Measurements from ENCODE around the gene C6orf89.
"Not testable (repeated sequence)": the region's sequence is repeated elsewhere in the genome, so short reads cannot be mapped to it uniquely, and the experiment has no call there.

The C6orf89 gene

GRCh38 chr6:36925809-36926208 lies 40.1 kb downstream of the C6orf89 start:
- no peak for DNase-seq

DNA sequence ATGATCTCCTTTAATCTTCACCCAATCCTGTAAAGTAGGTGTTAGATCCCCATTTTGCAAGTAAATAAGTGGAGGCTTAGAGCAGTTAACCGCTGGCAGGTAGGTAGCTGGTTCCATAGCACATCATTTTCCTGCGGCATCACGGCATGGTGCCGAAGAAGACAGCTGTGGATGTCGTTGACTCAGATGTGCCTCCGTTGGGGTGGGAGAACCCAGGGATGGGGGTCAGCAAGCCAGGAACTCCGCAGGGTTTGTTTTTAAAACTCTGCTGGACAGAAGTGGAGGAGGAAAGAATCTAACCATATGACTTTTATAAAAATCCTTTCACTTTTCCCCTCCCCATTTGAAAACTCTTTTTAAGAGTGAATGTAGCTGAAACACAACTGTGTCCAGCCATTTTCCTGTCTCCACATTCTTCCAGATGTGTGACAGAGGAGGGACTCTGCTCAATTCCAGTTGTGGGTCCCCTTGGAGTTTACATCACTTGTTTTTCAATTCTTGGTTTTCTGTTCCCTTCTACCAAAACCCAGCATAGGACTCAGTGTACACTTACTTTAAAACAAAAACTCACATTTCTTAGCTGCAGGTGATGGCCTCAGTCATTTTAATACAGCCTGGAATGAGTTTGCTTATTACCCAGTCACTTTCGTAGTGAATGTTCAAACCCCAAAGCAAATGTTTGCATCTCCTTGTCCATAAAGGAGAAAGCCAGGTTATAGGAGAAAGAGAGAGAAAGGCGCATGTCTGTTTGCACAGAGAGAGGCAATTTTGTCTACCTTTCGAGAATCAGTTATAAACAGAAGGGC lies 41.2 kb downstream of the C6orf89 start:
- no peak for DNase-seq

DNA sequence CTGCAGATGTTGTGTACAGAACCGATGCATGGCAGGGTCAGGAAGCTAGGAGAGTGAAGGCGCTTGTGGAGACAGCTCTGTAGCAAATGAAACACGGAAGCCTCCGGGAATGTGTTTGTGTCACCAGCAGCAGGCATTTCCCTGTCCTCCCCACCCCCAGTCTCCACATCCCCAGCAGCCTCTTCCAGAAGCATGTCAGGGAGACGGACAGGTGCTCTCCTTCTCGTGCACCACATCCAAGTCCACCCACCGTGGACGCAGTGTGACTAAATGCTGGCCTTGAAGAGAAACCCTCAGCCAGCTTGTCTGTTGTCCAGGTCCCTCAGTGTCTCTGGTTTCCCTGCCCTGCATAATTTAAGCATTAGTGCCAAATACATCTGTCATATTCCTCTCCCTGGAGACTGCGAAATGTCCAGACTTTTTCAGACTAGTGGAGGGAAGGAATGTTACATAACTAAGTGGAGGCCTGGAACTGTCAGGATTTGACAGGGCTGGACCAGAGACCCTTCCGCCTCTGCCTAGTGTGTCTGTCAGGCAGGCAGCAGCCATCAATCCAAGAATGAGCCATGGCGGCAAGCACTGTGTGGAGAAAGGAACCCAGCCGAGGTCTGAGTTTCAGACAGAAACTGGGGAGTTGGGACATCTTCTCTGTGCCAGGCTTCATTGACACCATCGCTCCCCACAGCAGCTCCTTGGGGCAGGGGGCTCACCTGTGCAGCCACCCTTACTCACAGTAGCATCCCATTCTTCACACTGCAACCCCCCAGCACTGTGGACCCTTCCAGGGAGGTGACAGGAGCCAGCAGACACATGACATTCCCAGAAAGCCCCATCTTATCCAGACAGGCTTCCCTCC lies 42.2 kb downstream of the C6orf89 start:
- no peak for DNase-seq

DNA sequence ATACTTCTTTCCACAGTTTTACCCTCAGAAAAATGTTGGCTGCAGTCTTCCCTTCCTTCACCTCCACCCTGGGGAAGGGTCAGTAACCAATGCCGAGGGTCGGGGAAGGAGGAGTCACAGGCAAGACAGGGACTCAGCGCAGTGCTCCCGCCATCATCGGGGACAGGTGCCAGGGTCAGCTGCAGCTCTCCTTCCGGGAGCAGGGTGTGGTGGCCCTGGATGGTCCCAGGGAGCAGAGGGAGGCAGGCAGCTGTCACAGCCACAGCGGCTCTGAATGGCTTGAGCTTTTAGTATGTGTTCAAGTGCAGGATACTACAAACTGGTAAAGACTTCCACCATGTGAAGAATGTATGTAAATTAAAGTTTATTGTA lies 42.8 kb downstream of the C6orf89 start:
- no peak for DNase-seq

DNA sequence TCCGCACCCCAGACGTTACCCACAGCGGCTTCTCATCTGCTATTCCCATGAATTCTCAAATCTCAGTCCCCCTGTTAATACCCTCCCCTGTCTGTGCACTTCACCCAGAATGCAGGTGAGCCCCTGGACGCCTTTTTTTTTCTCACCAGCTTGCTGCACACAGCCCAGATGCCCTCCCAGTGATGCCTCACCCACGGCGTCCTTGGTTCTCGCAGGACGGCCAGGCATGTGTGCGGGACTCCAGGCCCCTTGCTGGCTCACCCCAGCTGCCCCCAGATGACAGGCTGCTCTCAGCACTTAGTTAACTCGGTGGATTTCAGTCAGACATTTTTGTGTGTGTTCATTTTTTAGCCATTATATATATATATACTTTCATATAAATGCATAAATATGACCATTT lies 43.4 kb downstream of the C6orf89 start:
- DNase-seq, result no peak

GRCh38 chr6:36929607-36930006 lies 43.9 kb downstream of the C6orf89 start:
- no peak for DNase-seq

GRCh38 chr6:36930483-36930882 lies 44.7 kb downstream of the C6orf89 start:
- no peak for DNase-seq

DNA sequence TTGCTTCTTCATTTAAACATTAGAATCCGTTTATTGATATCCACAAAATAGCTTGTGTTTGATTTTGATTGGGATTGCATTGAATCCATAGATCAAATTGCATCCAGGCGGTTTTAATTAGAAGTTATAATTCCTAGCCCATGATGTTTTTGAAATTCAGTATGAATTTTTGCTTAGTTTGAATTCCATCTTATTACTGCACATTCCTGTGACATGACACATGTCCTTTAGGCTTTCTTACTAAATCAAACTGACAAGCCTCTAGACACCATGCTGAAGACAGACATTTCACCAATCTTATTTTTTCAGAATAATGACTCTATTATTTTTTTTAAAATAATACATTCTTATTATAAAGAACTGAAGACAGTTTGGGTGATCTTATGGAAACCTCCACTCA lies 47.4 kb downstream of the C6orf89 start:
- DNase-seq, result no peak

- DNase-seq, result no peak
These were observed 47.8 kb downstream of the C6orf89 start for GRCh38 chr6:36933519-36933918.

- DNase-seq, result no peak
These were observed 49.1 kb downstream of the C6orf89 start for GRCh38 chr6:36934901-36935300.

- no peak for DNase-seq
These were observed 51.1 kb downstream of the C6orf89 start for GRCh38 chr6:36936824-36937223.

- no peak for DNase-seq
These were observed 52.1 kb downstream of the C6orf89 start for GRCh38 chr6:36937896-36938295.

GRCh38 chr6:36938536-36938935 lies 52.8 kb downstream of the C6orf89 start:
- no peak for DNase-seq

GRCh38 chr6:36939005-36939404 lies 53.3 kb downstream of the C6orf89 start:
- DNase-seq, result not testable (repeated sequence)

DNA sequence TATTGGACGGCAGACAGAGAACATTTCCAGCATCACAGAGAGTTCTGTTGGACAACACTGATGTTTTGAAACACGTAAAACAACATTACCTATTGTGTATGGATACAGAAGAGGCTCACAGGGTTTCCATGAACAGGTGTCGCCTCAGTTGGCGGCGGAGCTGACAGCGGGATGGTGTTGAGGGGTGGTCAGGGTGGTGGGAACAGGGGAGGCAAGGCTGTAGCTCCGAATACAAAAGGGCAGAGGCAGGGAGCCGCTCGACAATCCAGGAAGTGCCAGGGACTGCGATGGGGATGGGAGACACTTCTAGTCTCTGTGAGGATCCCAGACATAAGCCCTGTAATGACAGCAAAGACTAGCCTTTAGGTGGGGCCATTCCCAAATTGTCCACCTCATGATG lies 54.3 kb downstream of the C6orf89 start:
- no peak for DNase-seq

- not testable (repeated sequence) for DNase-seq
These were observed 55.8 kb downstream of the C6orf89 start for GRCh38 chr6:36941561-36941960.

DNA sequence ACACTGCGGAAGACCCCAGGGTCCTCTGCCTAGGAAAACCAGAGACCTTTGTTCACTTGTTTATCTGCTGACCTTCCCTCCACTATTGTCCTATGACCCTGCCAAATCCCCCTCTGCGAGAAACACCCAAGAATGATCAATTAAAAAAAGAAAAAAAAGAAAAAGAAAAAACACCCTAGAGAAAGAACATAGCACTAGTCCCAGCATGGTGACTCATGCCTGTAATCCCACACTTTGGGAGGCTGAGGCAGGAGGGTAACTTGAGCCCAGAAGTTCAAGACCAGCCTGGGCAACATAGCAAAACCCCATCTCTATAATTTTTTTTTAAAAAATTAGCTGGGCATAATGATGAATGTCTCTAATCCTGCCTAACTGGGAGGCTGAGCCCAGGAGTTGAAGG lies 56.6 kb downstream of the C6orf89 start:
- DNase-seq, result not testable (repeated sequence)

DNA sequence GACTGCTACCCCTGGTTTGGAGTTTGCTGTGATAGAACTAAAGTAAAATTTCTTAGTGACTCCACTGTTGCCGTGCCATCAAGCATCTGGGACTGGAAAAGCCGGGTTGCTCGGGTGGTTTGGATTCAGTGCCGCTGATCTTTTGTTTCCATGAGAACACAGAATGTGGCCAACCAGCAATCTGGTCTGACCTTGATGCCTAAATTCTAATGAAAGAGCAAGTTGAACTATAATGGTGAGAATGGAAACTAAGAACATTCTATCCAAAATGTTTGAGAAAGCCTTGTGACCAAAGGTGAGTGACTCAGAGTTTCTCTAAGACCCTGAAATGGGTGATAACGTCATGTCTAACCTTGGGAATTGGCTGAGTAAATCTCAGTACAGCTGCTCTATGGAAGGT lies 58.9 kb downstream of the C6orf89 start:
- DNase-seq, result no peak

GRCh38 chr6:36945301-36945700 lies 59.5 kb downstream of the C6orf89 start:
- no peak for DNase-seq

DNA sequence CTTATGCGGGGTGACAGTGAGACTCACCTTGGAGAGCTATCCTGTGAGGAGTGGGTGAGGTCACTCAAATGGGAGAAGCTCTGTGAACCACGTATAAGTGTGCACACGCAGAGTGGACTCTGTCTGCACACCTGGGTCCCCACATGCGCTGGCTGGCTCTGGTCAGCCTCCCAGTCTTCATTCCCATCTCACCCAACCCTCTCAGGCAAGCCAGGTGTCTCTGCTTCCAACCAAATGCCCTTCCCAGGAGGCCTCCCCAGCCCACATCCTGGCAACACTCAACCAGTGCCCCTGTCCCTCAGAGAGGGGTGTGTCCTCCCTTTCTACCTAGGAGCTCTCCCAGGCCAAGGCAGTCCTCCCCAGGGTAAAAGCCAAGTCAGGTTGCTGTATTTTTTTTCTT lies 60.8 kb downstream of the C6orf89 start:
- no peak for DNase-seq

- peak; percentile 70 for DNase-seq
These were observed 62.0 kb downstream of the C6orf89 start for GRCh38 chr6:36947570-36948351.

GRCh38 chr6:36949076-36949475 lies 63.3 kb downstream of the C6orf89 start:
- DNase-seq, result not testable (repeated sequence)

- no peak for DNase-seq
These were observed 63.9 kb downstream of the C6orf89 start for GRCh38 chr6:36949636-36950035.

DNA sequence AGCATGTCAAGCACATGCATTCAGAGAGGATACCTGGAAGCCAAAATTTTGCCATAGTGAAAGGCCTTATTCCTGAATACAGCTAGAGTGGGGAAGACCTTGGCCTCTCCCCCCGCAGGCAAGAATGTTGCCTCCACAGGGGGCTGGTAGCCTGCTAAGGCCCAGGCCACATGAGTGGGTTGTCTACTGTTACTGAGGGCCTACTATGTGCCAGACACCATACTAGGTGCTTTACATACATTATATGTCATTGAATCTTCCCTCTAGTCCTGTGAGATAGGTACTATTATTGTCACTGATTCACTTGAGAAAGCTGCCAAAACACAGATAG lies 68.1 kb downstream of the C6orf89 start:
- no peak for DNase-seq

All from CD4-positive, alpha-beta T cell treated with Interleukin-4 for 4 hours (primary cell).